ENCODE measurements around the gene GPR68.
"Not testable (repeated sequence)": the region's sequence is repeated elsewhere in the genome, so short reads cannot be mapped to it uniquely, and the experiment has no call there.

The GPR68 gene

DNA sequence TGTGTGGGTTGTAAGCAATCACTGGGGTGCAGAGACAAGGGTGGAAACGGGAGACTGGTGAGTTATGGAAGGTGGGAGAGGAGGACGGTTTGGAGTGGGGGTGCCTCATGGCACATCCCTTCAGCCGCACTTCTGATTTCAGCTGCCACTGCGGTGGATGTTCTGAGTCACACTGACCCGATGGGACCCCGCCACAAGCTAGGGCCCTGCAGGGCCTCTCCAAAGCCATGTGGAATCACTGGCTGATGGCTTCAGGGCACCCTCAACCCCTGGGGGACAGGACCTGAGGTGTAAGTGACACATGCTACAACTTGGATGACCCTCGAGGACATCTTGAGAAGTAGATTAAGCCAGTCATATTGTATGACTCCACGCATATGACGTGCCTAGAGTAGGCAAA is 53.7 kb downstream of the GPR68 start:
- no peak for DNase-seq (ENCODE audit: low spot score)

GRCh38 chr14:91187271-91187670 is 57.2 kb downstream of the GPR68 start:
- no peak for DNase-seq (ENCODE audit: low spot score)

GRCh38 chr14:91186515-91187066 is 57.9 kb downstream of the GPR68 start:
- no peak for DNase-seq (ENCODE audit: low spot score)

DNA sequence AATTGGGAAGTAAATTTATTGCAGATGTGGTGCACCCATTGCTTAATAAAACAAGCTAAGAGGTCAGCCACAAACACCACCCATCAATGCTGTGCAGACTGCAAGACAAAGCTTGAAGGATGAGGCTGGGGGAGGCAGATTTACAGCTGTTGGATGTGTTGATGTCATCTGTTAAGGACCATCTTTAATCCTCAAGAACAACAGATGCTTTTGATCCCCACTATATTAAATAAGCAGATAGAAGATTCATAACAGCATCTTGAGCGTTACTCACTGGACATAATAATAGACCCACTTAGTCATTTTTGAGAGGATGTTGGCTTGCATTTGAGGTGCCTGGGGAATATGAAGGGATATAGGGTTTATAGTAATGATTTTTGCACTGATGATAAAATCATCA is 58.8 kb downstream of the GPR68 start:
- DNase-seq (ENCODE audit: low spot score), result no peak

GRCh38 chr14:91184559-91184958 is 59.9 kb downstream of the GPR68 start:
- DNase-seq (ENCODE audit: low spot score), result no peak

GRCh38 chr14:91182753-91183152 is 61.8 kb downstream of the GPR68 start:
- DNase-seq (ENCODE audit: low spot score), result not testable (repeated sequence)
